ENCODE results near the gene EMID1.

Gene EMID1

GRCh38 chr22:29205594-29206371 lies at the start of gene EMID1:
Gene EMID1, plus strand, starts transcription at chr22:29205896. Its CDS starts 143 bp downstream, at chr22:29206039.
- peak within 1 kb of the TSS; percentile 67 for H3K4me3 ChIP-seq (ENCODE audit: low read depth, low read length)

DNA sequence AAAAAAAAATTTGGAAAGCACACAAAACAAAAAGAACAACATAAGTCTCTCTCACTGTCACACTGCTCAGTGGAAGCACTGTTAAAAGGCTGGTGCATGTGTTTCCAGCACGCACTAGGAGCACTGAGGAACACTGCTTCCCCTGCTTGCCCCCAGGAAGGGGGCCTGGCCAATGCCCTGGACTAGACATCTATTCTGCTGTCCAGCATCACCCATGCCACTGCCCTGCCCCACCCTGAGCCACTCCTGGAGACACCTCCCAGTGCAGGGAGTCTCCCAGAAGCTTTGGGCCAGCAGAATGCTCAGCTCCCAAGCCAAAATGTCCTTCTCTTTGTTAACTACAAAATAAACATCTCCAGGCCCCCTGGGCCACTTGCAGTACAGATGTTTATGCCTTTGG lies 49.7 kb upstream of the EMID1 start:
- H3K4me3 ChIP-seq (ENCODE audit: low read depth, low read length), result no peak overlapping the region

GRCh38 chr22:29156507-29156906 lies 49.2 kb upstream of the EMID1 start:
- no peak overlapping the region for H3K4me3 ChIP-seq (ENCODE audit: low read depth, low read length)

DNA sequence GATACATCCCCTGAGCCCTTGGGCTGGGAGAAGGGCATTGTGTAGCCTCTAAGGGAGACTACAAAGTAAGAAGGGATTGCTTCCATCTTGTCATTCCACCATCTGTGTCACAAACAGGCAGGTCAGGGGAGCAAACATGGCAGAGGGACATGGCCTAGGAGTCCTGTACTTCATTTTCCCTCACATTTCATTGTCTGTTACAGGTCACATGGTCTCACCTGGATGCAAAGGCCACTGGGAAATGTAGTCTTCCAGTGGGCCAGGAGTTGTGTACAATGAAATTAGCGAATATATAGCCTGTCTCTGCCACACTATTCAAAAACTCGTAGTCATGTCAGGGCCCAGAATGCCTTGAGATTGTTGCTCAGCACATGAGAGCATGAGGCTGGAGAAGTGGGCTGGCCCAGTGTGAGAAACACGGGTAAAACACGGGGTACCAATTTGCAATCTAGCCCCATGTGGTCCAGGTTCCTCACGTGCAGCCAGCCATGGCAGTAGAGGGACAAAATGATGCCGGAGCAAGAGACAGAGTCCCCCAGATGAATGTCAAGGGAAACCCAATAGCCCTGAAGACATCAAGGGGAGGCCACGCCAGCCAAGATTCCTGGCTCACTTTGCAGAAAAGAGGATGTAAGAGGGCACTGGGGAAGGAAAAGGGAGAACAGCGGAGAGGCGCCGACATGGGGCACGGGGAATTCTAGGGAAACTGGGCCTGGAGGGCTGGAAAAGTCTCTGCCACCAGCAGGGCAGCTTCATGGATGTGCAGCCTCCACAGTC lies 47.7 kb upstream of the EMID1 start:
- H3K4me3 ChIP-seq (ENCODE audit: low read depth, low read length), result no peak overlapping the region

DNA sequence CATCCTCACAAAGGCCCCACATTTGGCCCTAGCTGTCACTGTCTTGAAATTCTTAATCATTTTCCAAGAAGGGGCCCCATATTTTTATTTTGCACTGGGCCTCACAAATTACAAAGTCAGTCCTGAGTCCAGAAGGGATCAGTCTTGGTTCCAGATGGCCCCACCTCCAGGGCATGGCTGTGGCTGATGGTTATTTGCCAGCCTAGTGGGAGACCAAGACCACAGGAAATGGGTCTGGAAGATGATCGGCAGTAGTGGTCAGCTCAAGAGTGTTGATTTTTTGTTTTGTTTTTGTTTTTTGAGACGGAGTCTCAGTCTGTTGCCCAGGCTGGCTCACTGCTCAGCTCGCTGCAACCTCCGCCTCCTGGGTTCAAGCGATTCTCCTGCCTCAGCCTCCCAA lies 47.1 kb upstream of the EMID1 start:
- H3K4me3 ChIP-seq (ENCODE audit: low read depth, low read length), result no peak overlapping the region

DNA sequence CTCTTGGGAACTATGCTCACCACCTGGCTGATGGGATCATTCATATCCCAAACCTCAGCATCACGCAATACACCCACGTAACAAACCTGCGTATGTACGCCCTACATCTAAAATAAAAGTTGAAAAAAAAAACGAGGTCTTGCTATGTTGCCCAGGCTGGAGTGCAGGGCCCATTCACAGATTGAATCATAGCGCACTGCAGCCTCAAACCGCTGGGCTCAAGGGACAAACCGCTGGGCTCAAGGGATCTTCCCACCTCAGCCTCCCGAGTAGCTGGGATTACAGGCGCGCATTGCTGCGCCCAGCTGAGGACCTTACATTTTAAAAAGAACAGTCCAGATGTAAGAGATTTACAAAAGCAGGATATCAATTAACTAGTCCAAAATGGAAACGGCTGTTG lies 41.9 kb upstream of the EMID1 start:
- no peak overlapping the region for H3K4me3 ChIP-seq (ENCODE audit: low read depth, low read length)

DNA sequence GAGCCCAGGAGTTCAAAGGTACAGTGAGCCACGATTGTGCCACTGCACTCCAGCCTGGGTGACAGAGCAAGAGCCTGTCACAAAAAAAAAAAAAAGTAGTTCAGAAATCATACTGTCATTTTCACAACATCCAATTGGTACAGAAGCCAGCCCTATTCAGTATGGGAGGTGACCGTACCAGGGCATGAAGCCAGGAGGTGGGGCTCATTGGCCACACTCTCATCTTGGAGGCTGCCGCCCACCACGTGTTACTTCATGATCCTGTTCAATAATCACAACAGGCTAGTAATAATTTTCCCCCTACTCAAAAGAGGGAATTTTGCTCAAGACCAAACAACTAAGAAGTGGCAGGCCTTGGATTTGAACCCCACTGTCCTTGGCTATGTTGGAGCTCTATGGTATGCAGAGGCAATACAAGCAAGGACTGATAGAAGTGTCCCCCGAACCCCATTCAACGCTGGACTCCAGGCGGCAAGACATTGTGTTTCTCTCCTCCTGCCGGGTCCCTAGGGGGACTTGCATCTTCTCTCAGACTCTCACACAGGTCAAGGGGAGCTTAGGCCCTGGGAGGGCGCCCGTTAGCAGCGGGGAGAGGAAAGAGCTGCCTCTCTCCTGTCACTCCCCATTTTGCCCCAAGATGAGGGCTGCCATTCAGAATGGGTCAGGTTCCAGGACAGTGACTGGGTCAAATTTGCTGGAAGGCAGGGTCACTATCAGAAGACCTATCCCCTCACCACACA lies 40.2 kb upstream of the EMID1 start:
- H3K4me3 ChIP-seq (ENCODE audit: low read depth, low read length), result no peak overlapping the region

DNA sequence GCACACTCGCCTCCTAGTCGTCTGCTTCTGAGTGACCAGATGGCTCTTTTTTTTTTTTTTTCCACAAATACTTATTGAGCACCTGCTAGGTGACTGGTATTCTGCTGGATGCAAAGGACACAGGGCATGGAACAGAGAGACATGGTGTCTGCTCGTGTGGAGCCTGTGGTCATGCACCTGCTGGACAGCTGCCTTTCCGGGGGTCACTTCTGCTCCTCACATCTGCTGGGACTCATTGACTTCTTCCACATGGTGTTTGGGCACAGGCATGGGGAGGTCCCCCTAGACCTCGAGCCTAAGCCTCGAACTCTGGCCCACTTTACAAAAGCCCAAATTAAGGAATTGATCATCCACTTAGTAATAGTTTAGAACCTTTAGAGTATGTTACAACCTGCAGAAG lies 39.5 kb upstream of the EMID1 start:
- no peak overlapping the region for H3K4me3 ChIP-seq (ENCODE audit: low read depth, low read length)

DNA sequence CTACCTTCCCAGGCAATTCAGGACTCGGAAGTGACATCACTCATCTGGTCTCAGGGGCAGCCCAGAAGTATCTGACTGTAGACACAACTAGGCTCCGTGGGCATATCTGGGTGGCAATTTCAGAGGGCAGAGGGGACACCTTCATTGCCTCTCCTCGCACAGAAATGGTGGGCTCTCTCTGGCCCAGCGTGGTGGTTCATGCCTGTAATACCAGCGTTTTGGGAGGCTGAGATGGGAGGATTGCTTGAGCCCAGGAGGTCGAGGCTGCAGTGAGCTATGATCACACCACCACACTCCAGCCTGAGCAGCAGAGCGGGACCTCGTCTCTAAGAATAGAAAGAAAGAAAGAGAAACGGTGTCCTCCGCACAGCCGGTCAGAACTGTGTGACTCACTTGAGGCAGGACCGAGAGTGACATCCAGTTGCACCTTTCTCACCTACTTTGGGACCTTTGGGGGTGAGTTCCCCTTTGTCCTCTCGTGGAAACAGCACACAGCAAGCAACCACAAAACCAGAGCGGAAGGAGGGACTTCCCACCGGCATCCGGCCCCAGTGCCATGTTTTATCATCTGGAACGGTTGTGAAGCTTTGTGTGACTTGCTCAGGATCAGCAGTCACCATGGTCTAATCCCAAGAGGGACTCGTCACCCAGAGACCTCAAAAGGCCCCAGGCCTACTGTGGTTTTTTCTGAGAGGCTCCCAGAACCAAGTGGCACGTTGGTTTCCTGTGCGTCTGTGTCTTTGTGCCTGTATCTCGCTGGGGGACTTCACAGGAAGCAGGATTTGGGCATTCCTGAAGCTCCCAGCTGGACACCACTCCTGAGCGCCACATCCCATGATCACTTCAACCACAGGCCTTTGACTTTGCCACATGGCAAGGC lies 38.4 kb upstream of the EMID1 start:
- H3K4me3 ChIP-seq (ENCODE audit: low read depth, low read length), result no peak overlapping the region

- H3K4me3 ChIP-seq (ENCODE audit: low read depth, low read length), result no peak overlapping the region
Observed at GRCh38 chr22:29171721-29172120, 34.0 kb upstream of the EMID1 start.

GRCh38 chr22:29172216-29172615 lies 33.5 kb upstream of the EMID1 start:
- H3K4me3 ChIP-seq (ENCODE audit: low read depth, low read length), result no peak overlapping the region

- no peak overlapping the region for H3K4me3 ChIP-seq (ENCODE audit: low read depth, low read length)
Observed at GRCh38 chr22:29175312-29175835, 30.3 kb upstream of the EMID1 start.

DNA sequence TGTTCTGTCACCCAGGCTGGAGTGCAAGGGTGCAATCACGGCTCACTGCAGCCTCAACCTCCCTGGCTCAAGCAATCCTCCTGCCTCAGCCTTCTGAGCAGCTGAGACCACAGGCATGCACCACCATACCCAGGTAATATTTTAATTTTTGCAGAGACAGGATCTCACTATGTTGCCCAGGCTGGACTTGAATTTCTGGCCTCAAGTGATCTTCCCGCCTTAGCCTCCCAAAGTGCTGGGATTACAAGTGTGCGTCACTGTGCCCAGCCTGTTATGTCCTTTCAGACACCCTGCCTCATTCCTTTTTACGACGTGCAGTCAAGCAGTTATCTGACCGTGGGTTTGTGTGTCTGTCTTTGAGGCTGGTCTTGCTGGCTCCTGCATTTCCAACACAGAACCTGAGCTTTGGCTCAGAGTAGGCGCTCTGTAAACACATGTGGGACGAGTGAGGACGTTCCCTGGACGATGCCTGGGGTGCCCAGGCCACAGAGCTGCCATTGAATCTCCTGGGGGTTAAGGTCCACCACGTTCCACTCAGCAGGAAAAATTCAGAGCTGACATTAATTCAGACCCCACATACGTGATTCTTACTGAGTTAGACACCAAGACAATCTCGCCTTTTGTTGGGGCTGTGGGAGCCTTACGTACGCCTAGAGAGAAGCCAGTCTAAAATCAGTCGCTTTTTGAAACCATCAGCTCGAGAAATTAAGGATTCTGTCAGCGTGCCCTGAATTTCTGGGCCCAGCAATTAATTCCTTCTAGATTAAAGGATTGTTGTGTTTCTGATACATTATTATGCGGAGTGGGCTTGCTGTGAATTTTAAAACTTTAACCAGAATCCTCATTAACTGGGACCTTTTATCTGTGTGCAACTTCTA lies 21.5 kb upstream of the EMID1 start:
- no peak overlapping the region for H3K4me3 ChIP-seq (ENCODE audit: low read depth, low read length)

DNA sequence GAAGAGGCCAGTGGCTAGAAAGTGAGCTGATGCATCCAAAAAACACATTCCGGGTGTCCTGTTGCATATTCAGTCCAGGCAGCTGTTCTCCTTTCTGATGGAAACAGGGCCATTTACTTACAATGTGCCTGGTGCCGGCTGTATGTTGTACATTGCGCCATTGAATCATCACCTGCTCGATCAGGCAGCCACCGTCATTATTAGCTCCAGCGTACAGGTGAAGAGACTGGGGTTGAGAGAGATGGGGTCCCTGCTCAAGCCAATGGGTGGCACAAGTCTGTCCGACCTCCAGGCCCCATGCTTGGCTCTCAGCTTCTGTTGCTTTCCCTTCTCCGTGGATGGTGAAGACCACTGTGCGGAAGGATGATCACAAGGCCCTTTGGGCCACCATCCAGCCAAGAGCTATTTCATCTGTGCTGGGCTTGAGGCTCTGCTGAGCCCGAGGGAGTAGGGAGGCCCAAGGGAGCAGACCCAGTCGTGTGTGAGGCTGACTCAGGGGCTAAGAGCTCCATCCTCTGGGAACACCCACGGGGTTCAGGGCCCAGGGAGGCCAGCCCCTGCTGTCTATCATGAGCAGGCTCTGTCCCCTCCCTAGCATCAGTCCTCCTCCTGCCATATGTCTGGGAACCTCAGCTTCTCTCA lies 20.7 kb upstream of the EMID1 start:
- no peak overlapping the region for H3K4me3 ChIP-seq (ENCODE audit: low read depth, low read length)

DNA sequence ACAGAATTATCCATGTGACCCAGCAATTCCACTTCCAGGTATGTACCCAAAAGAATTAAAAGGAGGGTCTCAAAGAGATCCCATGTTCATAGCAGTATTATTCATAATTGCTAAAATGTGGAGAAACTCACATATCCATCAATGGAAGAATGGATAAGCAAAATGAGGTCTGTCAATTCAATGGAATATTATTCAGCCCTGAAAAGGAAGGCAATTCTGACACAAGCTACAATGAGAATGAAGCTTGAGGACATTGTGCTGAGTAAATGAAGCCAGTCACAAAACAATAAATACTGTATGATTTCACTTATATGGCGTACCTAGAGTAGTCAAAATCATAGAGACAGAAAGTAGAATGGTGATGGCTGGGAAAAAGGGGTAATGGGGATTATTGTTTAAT lies 19.4 kb upstream of the EMID1 start:
- H3K4me3 ChIP-seq (ENCODE audit: low read depth, low read length), result no peak overlapping the region

- no peak overlapping the region for H3K4me3 ChIP-seq (ENCODE audit: low read depth, low read length)
Observed at GRCh38 chr22:29187831-29188230, 17.9 kb upstream of the EMID1 start.

GRCh38 chr22:29190051-29190450 lies 15.6 kb upstream of the EMID1 start:
- H3K4me3 ChIP-seq (ENCODE audit: low read depth, low read length), result no peak overlapping the region

- H3K4me3 ChIP-seq (ENCODE audit: low read depth, low read length), result no peak overlapping the region
Observed at GRCh38 chr22:29190918-29191317, 14.8 kb upstream of the EMID1 start.

- H3K4me3 ChIP-seq (ENCODE audit: low read depth, low read length), result no peak overlapping the region
Observed at GRCh38 chr22:29193021-29193420, 12.7 kb upstream of the EMID1 start.

Data from iPS-11a (cell line).